ENCODE data around the gene ADGRV1.

The ADGRV1 gene

DNA sequence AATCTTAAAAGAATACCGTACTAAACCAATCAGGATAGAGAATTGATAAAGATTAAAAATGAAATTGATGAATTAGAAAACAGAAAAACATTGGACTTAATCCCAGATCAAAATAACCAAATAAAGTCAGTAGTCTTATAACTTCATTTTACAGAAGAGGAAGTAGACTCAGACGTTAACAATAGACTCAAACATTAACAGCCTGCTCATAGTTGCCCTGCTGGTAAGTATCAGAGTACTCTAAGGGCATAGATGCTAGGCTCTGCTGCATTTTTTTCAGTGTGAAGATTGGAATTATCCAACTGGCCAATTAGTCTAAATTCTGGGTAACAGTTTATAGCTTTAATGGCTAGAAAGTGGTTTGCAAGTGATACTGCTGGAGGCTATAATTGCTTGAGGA lies 42.9 kb downstream of the ADGRV1 start:
- TF ChIP-seq, protein P1, sequence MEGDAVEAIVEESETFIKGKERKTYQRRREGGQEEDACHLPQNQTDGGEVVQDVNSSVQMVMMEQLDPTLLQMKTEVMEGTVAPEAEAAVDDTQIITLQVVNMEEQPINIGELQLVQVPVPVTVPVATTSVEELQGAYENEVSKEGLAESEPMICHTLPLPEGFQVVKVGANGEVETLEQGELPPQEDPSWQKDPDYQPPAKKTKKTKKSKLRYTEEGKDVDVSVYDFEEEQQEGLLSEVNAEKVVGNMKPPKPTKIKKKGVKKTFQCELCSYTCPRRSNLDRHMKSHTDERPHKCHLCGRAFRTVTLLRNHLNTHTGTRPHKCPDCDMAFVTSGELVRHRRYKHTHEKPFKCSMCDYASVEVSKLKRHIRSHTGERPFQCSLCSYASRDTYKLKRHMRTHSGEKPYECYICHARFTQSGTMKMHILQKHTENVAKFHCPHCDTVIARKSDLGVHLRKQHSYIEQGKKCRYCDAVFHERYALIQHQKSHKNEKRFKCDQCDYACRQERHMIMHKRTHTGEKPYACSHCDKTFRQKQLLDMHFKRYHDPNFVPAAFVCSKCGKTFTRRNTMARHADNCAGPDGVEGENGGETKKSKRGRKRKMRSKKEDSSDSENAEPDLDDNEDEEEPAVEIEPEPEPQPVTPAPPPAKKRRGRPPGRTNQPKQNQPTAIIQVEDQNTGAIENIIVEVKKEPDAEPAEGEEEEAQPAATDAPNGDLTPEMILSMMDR (IDR thresholded peaks at IDR 0.05; ENCODE audit: insufficient read depth, low read length, poor library complexity, severe bottlenecking), result no peak
- TF ChIP-seq EZH2phosphoT487 (conservative IDR thresholded peaks at IDR 0.05; ENCODE audit: low read length), result no peak
- Histone ChIP-seq H3K4me2 (ENCODE audit: low read depth, low read length, poor library complexity, severe bottlenecking) (no peak overlapping the region), H3K36me3 (ENCODE audit: low read length) (no peaks in the 10 kb centered on the region), H3F3A (ENCODE audit: insufficient read depth) (no peaks in the 10 kb centered on the region), H3K9me3 (ENCODE audit: insufficient read depth, low read length) (no peaks in the 10 kb centered on the region), H4K20me1 (ENCODE audit: low read depth, low read length) (no peaks in the 10 kb centered on the region), H2AFZ (ENCODE audit: low read depth, low read length, severe bottlenecking) (no peak overlapping the region), H3K9me2 (replicated peaks; ENCODE audit: insufficient read depth, low read length) (no peaks in the 10 kb centered on the region), H3K27ac (ENCODE audit: low read depth, low read length) (no peak overlapping the region), H3K27me3 (ENCODE audit: low read length) (no peaks in the 10 kb centered on the region), H3K79me2 (ENCODE audit: insufficient read depth, low read length) (no peaks in the 10 kb centered on the region), H3K9ac (ENCODE audit: low read length) (no peak overlapping the region), H3K4me3 (ENCODE audit: insufficient read depth, low read length, poor library complexity, severe bottlenecking) (no peak overlapping the region)

DNA sequence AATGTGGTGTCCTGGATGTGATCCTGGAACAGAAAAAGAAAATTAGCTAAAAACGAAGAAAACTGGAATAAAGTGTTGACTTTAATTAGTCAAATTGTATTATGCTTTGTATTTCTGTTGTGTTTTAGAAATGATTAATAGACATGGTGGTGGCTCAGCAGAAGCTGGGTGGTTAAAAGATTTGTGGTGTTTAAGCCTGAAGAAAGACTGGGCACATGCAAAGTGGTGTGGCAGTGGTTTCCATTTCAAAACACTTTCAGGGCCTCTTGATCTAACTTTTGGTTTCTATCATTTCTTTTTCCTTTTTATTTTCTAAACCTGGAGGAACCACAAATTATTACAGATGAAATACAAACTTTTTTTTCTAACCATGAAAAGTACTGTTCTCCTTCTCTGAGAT lies 44.1 kb downstream of the ADGRV1 start:
- Histone ChIP-seq H3K9me2 (replicated peaks; ENCODE audit: insufficient read depth, low read length) (no peaks in the 10 kb centered on the region), H2AFZ (ENCODE audit: low read depth, low read length, severe bottlenecking) (no peak overlapping the region), H3F3A (ENCODE audit: insufficient read depth) (no peaks in the 10 kb centered on the region), H3K27ac (ENCODE audit: low read depth, low read length) (no peak overlapping the region), H3K4me2 (ENCODE audit: low read depth, low read length, poor library complexity, severe bottlenecking) (no peak overlapping the region), H3K4me3 (ENCODE audit: insufficient read depth, low read length, poor library complexity, severe bottlenecking) (no peak overlapping the region), H3K36me3 (ENCODE audit: low read length) (no peaks in the 10 kb centered on the region), H4K20me1 (ENCODE audit: low read depth, low read length) (no peaks in the 10 kb centered on the region), H3K27me3 (ENCODE audit: low read length) (no peaks in the 10 kb centered on the region), H3K79me2 (ENCODE audit: insufficient read depth, low read length) (no peaks in the 10 kb centered on the region), H3K9ac (ENCODE audit: low read length) (no peak overlapping the region), H3K9me3 (ENCODE audit: insufficient read depth, low read length) (no peaks in the 10 kb centered on the region)
- no peak for TF ChIP-seq EZH2phosphoT487 (conservative IDR thresholded peaks at IDR 0.05; ENCODE audit: low read length)
- TF ChIP-seq, protein P1 (IDR thresholded peaks at IDR 0.05; ENCODE audit: insufficient read depth, low read length, poor library complexity, severe bottlenecking), result no peak

DNA sequence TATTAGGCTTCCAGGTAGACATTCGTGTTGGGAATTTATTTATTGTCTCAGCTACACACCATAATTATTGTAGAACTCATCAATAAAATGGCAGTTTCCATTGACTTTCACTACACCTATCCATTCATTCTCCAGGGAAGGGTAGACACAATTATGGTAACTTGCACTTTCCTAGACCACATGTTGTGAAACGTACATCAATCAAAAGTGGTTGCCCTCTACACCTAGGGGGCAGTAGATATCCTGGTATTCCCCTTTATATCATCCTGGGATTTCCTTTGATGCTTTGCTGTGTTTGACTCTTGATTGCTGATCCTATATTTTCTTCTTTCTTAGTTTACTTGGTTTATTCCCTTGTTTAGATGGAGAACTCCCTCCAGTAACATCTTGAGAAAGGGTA lies 47.9 kb downstream of the ADGRV1 start:
- no peaks in the 10 kb centered on the region for H3K36me3 ChIP-seq (ENCODE audit: low read length)
- H3K9me3 ChIP-seq (ENCODE audit: insufficient read depth, low read length), result no peaks in the 10 kb centered on the region
- no peaks in the 10 kb centered on the region for H3K79me2 ChIP-seq (ENCODE audit: insufficient read depth, low read length)
- TF ChIP-seq, protein P1 (IDR thresholded peaks at IDR 0.05; ENCODE audit: insufficient read depth, low read length, poor library complexity, severe bottlenecking), result no peak
- no peak for TF ChIP-seq EZH2phosphoT487 (conservative IDR thresholded peaks at IDR 0.05; ENCODE audit: low read length)
- H3K4me3 ChIP-seq (ENCODE audit: insufficient read depth, low read length, poor library complexity, severe bottlenecking), result no peak overlapping the region
- no peak overlapping the region for H3K9ac ChIP-seq (ENCODE audit: low read length)
- no peaks in the 10 kb centered on the region for H3F3A ChIP-seq (ENCODE audit: insufficient read depth)
- H3K27me3 ChIP-seq (ENCODE audit: low read length), result no peaks in the 10 kb centered on the region
- H3K27ac ChIP-seq (ENCODE audit: low read depth, low read length), result no peak overlapping the region
- no peak overlapping the region for H3K4me2 ChIP-seq (ENCODE audit: low read depth, low read length, poor library complexity, severe bottlenecking)
- no peak overlapping the region for H2AFZ ChIP-seq (ENCODE audit: low read depth, low read length, severe bottlenecking)
- no peaks in the 10 kb centered on the region for H3K9me2 ChIP-seq (replicated peaks; ENCODE audit: insufficient read depth, low read length)
- no peaks in the 10 kb centered on the region for H4K20me1 ChIP-seq (ENCODE audit: low read depth, low read length)

Measured in SU-DHL-6 (cell line).